ENCODE results near the gene ANP32E.

DNA sequence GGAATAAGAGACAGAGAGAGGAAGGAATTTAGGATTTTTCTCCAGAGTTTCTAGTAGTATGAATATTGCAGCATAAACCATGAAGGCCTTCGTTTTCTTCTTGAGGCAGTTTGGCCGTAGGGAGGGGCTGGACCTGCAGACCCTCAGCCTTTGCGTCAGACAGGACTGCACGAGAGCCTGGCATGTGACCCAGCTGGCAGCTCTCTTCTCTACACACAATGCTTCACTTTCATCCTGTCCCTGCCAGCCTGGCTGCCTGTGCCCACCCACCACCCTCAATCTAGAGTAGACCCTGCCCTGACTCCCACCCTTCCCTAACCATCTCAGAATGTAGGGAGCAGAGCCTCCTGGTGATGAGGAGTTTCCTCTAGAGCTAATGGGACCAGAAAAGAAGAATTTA is 23.3 kb upstream of the ANP32E start:
- TF ChIP-seq POLR2A (IDR thresholded peaks at IDR 0.05), result no peak
- TF ChIP-seq, protein P1, sequence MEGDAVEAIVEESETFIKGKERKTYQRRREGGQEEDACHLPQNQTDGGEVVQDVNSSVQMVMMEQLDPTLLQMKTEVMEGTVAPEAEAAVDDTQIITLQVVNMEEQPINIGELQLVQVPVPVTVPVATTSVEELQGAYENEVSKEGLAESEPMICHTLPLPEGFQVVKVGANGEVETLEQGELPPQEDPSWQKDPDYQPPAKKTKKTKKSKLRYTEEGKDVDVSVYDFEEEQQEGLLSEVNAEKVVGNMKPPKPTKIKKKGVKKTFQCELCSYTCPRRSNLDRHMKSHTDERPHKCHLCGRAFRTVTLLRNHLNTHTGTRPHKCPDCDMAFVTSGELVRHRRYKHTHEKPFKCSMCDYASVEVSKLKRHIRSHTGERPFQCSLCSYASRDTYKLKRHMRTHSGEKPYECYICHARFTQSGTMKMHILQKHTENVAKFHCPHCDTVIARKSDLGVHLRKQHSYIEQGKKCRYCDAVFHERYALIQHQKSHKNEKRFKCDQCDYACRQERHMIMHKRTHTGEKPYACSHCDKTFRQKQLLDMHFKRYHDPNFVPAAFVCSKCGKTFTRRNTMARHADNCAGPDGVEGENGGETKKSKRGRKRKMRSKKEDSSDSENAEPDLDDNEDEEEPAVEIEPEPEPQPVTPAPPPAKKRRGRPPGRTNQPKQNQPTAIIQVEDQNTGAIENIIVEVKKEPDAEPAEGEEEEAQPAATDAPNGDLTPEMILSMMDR (IDR thresholded peaks at IDR 0.05), result no peak
